GM18867 (cell line): Measurements from ENCODE around the gene EGR1.
"Not testable (repeated sequence)": the region's sequence is repeated elsewhere in the genome, so short reads cannot be mapped to it uniquely, and the experiment has no call there.

ENCODE experiments used
- ATAC-seq: cut with Tn5 transposase; IDR thresholded peaks from one replicate; pipeline ENCODE4 v1.9.1; 2021; ENCODE audit warnings: mild to moderate bottlenecking, moderate library complexity; ENCODE audit not compliant: unreplicated experiment

The EGR1 gene

DNA sequence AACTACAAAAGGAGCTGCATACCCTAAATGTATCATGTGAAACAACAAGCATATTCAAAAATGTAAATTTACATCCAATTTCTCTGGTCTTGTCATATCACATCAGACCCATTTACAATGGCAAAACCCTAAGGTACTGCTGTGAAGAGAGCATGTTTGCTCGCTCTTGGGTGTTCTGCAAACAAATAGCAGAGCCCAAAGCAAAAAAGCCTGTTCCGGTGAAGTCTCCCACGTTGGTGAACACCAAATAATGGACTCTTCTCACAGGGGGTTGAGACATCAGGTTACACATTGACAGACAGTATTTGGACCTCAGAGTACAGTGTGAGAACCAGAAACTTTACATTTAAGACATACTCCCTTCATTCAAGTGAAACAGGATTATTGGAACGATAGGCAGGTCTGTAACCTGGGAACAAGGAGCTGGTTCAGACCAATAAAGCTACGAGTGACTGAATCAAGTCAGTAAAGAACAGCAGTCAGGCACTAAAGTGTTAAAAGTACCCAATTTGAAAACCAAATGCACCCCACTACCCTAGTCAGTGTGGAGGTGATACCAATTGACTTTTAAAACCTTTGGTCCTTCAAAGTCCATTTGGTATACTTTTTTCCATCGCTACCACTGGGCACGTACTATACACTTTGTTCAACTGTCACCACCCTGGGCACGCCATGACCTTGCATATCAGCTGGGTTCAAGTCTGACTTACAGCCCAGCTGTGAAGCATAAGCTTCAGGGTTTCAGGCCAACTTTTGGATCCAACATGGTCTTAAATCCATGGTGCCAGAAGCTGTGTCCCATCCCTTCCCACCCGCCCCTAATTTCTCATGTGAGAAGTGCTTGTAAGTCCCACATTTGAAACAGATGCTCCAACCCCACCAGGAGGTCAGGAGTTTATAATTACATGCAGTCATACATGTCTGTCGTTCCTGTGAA, 41.4 kb downstream of the EGR1 start:
- ATAC-seq: no peak

GRCh38 chr5:138507485-138507884, 42.2 kb downstream of the EGR1 start:
- not testable (repeated sequence) for ATAC-seq

GRCh38 chr5:138508958-138509357, 43.7 kb downstream of the EGR1 start:
- no peak for ATAC-seq

GRCh38 chr5:138514021-138514420, 48.7 kb downstream of the EGR1 start:
- ATAC-seq: no peak

DNA sequence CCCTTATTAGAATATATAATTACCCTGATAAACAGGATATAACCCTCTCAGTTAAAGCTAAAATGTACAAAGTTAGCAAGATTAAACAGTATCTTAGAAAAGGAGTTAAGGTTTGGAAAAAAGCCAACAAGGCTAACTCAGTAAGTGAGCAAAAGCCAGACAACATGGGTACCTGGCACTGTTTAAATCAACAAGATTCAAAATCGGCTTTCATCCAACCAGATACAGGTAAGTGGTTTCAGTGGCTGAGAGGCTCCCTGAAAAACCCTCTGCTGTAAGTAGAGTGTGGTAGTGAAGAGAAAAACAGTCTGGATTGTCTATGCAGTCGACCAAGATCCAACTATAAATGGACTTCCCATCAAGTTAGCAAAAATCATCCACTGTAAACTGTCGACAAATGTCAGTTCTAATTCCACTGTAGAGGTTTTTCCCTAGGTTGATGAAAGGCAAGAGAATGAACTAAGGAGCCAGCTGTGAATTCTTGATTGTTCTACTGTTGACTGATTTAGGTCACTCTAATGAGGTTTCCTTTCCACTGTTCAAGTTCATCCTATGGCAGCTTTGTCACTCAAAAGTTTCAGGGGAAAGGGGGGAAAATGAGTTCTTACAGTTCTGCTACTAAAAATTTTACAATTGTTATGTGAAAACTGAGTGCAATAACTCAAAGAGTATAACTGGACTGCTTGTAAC, 50.4 kb downstream of the EGR1 start:
- ATAC-seq: no peak

DNA sequence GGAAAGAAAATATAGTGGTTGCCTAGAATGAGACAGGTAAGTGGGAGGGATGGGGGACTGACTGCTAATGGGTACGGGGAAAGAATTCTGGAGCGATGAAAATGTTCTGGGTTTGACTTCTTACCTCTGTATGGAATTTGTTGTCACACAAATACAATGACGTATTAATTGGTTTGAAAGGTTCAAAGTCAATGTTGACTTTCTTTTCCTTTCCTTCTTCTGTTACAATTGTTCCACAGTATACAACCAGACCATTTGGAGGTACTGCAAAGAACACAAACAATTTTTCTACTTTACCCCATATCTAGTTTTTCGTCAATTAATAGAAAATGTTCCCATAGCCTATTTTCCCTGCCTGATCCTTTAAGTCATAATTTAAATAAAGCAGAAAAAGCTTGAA, 52.2 kb downstream of the EGR1 start:
- ATAC-seq: no peak
